ENCODE results near the gene GLRX3. TPM values are rescaled to one million over a fixed set of nuclear protein-coding genes. Genes with fewer than 3 reads are reported as not detected.

GLRX3 gene
- total and polyA plus RNA-seq, 2 donors (not counting 3 experiments of a cell fraction or from before 2014, with no cell fraction given), result 71.6 to 132 TPM

- Histone ChIP-seq H3K4me2 (ENCODE audit: insufficient read depth, low read length) (no peak overlapping the region), H3K36me3 (ENCODE audit: control insufficient read depth in 2 of 2, extremely low read depth in 1 of 2, insufficient read depth in 2 of 2, low read length in 2 of 2) (no peaks in the 10 kb centered on the region), H3K4me1 (ENCODE audit: control insufficient read depth, extremely low read depth, insufficient read depth, low read length) (no peaks in the 10 kb centered on the region), H3K9me3 (replicated peaks; ENCODE audit: control insufficient read depth, insufficient read depth, low read length) (no peaks in the 10 kb centered on the region), H4K20me1 (replicated peaks; ENCODE audit: control insufficient read depth, extremely low read depth, insufficient read depth, low read length) (no peaks in the 10 kb centered on the region), H3K9me1 (replicated peaks; ENCODE audit: control insufficient read depth, extremely low read depth, insufficient read depth, low read length) (no peaks in the 10 kb centered on the region), H3K9ac (replicated peaks; ENCODE audit: extremely low read depth, insufficient read depth, low read length) (no peak overlapping the region), H3K27me3 (ENCODE audit: control insufficient read depth in 2 of 2, insufficient read depth in 2 of 2, low read length in 2 of 2) (no peaks in the 10 kb centered on the region), H2AFZ (ENCODE audit: low read depth, low read length) (no peak overlapping the region), H3K79me2 (ENCODE audit: control insufficient read depth, insufficient read depth, low read length) (no peaks in the 10 kb centered on the region), H3K27ac (ENCODE audit: insufficient read depth, low read depth, low read length) (no peak overlapping the region), H3K4me3 (replicated peaks in 1 of 3; ENCODE audit: insufficient read depth in 1 of 3, low read depth in 1 of 3, low read length in 3 of 3) (no peak overlapping the region)
- BruUV-seq (replicated peaks), result no TSS peak
- dilution Hi-C loops (cut with MboI; ENCODE audit: extremely low pct_ligation_motif_present, low sequenced_read_pairs), result no loop called here
- ChIA-PET POLR2A (no interaction called here), CTCF (interaction anchor here (1.2 kb wide), 1 partner anchor 1682 kb away, joined by 3 read pairs; no protein-coding TSS in a partner anchor)
- TF ChIP-seq MAX (IDR thresholded peaks at IDR 0.05; ENCODE audit: insufficient read depth, insufficient read length) (no peak), EZH2 (IDR thresholded peaks at IDR 0.05; ENCODE audit: borderline replicate concordance, low read depth, low read length, severe bottlenecking) (no peak), GATA2 (IDR thresholded peaks at IDR 0.05; ENCODE audit: insufficient read depth, insufficient read length, low read depth, low read length) (no peak), JUN (IDR thresholded peaks at IDR 0.05; ENCODE audit: borderline replicate concordance, insufficient read depth, insufficient read length, low read depth) (no peak), FOS (IDR thresholded peaks at IDR 0.05; ENCODE audit: borderline replicate concordance, insufficient read depth, low read length) (no peak), MYC (IDR thresholded peaks at IDR 0.05; ENCODE audit: low read depth, low read length) (no peak), POLR2AphosphoS5 (IDR thresholded peaks at IDR 0.05; ENCODE audit: insufficient read depth, low read depth, low read length) (no peak), POLR2A (IDR thresholded peaks at IDR 0.05; ENCODE audit: low read depth, low read length) (no peak), CTCF (IDR thresholded peaks at IDR 0.05; ENCODE audit: extremely low read depth in 1 of 2, insufficient read depth in 1 of 2, low read depth in 1 of 2, low read length in 2 of 2) (no peak)
- FAIRE-seq, result no peak
- no peak for DNase-seq (ENCODE audit: low read depth, low spot score)
- intact Hi-C loops (cut with micrococcal nuclease), result loop anchor here (10.0 kb wide), 1 partner anchor 1952 kb away; no protein-coding TSS in a partner anchor
These were observed 56.8 kb downstream of the GLRX3 start for GRCh38 chr10:130193033-130193432.

Measured in endothelial cell of umbilical vein (primary cell).